GM19099 (cell line): ENCODE measurements around the gene SLC39A12.

Experiments used
- POLR2A ChIP-seq: IDR thresholded peaks from 3 replicates; pipeline ENCODE4 v1.6.1; 2011; ENCODE audit warnings: low read depth; ENCODE audit not compliant: insufficient read length; ENCODE audit errors: extremely low read depth

The SLC39A12 gene

DNA sequence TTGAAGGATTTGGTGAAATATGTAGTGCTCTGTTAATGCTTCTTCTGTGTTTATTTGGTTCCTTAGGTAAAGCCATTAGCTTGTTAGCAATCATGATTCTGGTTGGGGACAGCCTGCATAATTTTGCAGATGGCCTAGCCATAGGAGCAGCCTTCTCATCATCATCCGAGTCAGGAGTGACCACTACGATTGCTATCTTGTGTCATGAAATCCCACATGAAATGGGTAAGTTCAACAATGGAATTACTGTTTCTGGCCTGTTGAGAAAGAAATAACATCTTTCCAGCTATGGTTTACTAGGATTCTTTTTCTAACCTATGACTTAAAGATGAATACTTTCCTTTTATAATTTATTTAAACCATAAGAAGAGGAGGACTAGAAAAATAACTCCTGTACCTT lies 48.9 kb downstream of the SLC39A12 start:
- TF ChIP-seq POLR2A: no peak

- no peak for TF ChIP-seq POLR2A
Observed at GRCh38 chr10:18005445-18005780, 53.7 kb downstream of the SLC39A12 start.

DNA sequence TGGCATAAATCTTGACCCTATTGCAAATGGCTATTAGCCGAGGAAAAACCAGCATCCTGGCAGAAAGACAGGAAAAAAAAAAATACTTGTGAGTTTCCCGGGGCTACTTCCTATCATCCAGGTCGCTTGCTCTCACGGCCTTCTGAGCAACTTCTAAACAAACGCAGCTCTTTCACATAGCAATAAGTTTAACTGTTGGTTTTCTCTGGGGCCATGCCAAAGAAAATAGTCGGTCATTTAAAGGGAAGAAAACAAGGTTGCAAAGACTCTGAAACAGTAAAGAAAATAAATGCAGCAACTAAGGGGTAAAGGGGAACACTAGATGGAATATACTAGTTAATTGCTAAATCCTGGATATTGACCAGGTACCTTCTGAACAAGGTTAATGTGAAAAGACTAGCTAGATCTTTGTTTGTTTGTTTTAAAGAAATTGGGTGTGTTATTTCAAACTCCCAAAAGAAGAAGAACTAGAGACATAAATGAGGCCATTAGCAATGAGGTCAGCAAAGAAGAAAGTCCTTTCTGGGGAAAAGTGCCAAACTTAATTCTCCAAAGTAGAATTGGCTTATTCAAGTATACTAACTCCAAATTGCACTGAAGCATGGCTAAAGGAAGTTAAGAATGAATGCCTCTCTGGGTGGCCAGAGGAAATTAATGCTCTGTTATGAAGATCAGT lies 54.2 kb downstream of the SLC39A12 start:
- TF ChIP-seq POLR2A: no peak

- no peak for TF ChIP-seq POLR2A
Observed at GRCh38 chr10:18008986-18009385, 57.3 kb downstream of the SLC39A12 start.

- TF ChIP-seq POLR2A: no peak
Observed at GRCh38 chr10:18010050-18010449, 58.3 kb downstream of the SLC39A12 start.

- no peak for TF ChIP-seq POLR2A
Observed at GRCh38 chr10:18020523-18020922, 68.8 kb downstream of the SLC39A12 start.

GRCh38 chr10:18021725-18022480 lies 70.2 kb downstream of the SLC39A12 start:
- no peak for TF ChIP-seq POLR2A

GRCh38 chr10:18043148-18044006 lies 91.7 kb downstream of the SLC39A12 start:
- TF ChIP-seq POLR2A: no peak

DNA sequence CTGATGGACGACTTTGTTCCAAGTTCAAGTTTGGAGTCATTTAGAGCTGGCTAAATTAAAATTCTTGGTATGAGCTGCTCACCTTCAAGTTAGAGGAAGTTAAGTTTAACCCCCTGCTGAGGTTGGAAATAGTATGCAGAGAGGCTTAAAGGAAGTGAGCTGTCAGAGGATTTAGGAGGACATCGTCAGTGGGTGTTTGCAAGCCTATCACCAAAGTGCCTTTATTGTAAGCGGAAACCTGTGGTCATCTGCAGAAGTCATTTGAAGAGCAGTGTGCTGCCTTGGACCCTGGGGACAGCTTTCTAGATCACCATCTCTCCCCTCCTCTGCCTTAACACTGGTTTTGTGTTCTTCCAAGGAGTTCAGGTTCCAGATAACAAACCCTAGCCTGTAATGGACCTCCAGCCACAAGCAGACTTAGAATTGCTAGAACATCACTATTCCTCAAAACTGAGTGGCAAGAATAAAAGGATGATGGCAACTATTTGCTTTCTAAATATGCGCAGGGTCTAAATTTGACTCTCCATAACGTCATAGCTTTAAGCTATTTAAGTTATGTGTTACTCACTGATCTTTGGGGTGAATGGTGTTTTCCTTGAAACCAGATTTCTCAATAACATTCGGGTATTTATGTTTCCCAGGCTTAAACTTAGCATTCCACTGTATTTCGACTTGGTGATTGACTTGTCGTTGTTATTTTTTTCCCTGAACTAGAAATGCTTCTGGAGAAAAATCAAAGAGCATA lies 93.4 kb downstream of the SLC39A12 start:
- no peak for TF ChIP-seq POLR2A

DNA sequence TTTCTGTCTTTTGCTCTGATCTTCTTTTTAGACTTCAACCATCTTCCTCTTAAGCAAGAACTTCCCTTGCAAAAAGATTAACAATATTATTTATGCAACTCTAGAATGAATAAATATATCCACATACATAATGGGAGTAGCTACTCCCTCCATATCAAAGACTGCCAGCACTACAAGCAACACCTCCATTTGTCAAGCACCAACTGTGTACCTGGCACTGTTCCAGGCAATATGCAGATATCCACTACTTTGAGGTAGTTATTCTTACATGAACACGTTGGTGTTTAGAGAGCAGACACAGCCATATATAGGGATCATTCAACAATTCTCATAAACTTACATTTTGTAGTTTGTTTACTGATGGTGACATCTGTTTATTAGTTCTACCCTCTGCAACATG lies 104.9 kb downstream of the SLC39A12 start:
- no peak for TF ChIP-seq POLR2A

- no peak for TF ChIP-seq POLR2A
Observed at GRCh38 chr10:18059826-18060559, 108.3 kb downstream of the SLC39A12 start.

GRCh38 chr10:18066947-18067346 lies 115.2 kb downstream of the SLC39A12 start:
- no peak for TF ChIP-seq POLR2A

DNA sequence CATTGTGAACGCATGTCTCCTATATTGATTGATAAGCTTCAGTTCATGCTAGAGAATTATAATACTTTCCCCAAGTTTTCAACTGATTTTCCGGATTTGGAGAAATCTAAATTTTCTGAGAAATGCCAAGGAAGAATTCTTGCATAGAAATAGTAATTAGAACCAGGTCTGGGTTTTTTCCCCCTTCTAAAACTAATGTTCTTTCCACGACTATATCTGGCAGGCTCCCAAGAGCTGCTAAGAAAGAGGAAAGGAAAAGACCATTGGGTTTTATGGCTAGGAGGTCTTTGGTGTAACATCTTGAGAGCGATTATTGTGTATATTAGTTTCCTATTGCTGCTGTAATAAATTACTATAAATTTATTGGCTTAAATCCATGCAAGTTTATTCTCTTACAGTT lies 116.7 kb downstream of the SLC39A12 start:
- TF ChIP-seq POLR2A: no peak

DNA sequence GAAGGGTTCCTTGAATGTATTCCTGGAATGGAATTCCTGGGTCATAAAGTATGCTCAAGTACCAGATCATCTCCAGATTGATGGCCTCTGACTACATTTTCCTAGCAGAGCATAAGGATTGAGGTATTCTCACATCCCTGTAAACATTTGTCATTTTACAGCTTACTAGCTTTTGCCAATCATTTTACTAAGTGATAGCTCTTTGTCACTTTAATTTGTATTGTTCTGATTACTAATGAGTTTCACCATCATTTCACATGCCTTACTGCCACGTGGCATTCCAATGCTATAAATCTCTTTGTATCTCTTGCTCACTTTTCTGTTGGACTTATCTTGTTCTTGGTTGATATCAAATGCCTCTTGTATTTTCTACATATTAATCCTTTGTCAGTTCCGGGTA lies 119.9 kb downstream of the SLC39A12 start:
- no peak for TF ChIP-seq POLR2A
